ENCODE data around the gene ITPR1.

Gene ITPR1

DNA sequence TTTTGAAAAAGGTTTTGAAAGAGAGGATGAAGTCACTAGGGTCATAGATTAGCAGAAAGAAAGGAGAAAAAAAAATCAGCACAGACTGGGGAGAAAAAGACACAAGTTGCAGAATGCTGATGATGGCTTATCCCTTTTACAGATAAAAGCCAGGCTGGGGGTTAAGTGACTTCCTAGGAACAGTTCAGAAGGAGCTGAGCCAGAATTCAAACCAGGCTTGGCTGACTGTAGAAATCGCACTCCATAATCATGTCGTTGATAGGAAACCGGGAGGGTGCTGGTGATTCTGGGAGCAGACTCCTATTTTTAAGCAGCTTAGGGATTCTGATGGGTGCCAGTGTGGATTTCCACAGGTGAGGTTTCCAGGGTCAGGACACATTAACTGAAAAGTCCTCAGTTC lies 326.6 kb downstream of the ITPR1 start:
- no peak overlapping the region for H3K4me3 ChIP-seq (ENCODE audit: low read depth, low read length)

- H3K4me3 ChIP-seq (ENCODE audit: low read depth, low read length): no peak overlapping the region
These were observed 327.4 kb downstream of the ITPR1 start for GRCh38 chr3:4820296-4821121.

- H3K4me3 ChIP-seq (ENCODE audit: low read depth, low read length): no peak overlapping the region
These were observed 328.2 kb downstream of the ITPR1 start for GRCh38 chr3:4821338-4821737.

DNA sequence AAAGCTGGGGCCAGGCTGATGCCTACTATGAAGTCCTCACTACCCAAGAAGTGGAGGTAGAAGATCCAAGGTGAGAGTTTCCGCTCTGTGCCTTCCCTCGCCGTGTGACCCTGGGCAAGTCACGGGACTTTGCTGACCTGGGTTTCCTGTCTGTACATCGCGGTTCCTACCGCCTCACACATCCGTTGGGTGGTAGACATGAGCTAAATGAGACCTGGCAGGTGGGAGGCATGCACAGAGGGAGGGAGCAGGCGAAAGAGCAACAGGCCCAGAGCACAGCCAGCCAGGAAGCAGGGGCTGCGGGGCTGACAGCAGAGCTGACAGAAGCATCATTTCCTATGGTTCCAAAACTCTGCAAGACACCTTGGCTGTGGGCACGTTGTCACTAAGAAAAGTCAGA lies 328.8 kb downstream of the ITPR1 start:
- no peak overlapping the region for H3K4me3 ChIP-seq (ENCODE audit: low read depth, low read length)

DNA sequence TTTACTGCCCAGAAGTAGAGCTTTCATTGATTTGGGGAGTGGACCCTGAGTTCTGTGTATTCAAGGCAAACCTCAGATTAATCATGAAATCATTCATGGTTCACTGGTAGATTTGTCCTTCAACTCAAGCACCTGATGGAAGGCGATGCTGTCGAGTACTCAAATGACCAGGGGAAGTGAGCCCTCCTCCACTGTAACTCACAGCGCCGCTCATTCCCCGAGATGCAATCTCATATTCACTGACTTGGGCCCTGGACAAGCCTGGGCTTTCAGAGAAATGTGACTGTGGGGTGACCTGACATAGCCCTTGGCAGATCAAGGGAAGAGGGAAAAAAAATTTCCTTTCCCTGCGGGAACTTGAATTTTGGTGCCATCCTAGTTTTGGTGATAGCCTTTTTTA lies 329.4 kb downstream of the ITPR1 start:
- no peak overlapping the region for H3K4me3 ChIP-seq (ENCODE audit: low read depth, low read length)

DNA sequence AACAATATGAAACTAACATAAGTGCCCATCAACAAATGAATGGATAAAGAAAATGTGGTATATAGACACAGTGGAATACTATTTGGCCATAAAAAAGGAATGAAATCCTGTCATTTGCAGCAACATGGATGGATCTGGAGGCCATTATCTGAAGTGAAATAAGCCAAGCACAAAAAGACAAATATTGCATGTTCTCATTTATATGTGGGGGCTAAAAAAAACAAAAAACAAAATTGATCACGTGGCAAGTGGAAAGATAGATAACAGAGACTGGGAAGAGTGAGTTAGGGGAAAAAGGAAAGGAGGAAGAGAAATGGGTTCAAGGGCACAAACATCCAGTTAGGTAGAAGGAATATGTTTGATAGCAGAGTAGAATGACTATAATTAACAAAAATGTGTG lies 330.2 kb downstream of the ITPR1 start:
- H3K4me3 ChIP-seq (ENCODE audit: low read depth, low read length): no peak overlapping the region

GRCh38 chr3:4823986-4824925 lies 331.1 kb downstream of the ITPR1 start:
- no peak overlapping the region for H3K4me3 ChIP-seq (ENCODE audit: low read depth, low read length)

- no peak overlapping the region for H3K4me3 ChIP-seq (ENCODE audit: low read depth, low read length)
These were observed 331.8 kb downstream of the ITPR1 start for GRCh38 chr3:4824926-4825325.

- no peak overlapping the region for H3K4me3 ChIP-seq (ENCODE audit: low read depth, low read length)
These were observed 332.5 kb downstream of the ITPR1 start for GRCh38 chr3:4825436-4826236.

- no peak overlapping the region for H3K4me3 ChIP-seq (ENCODE audit: low read depth, low read length)
These were observed 333.3 kb downstream of the ITPR1 start for GRCh38 chr3:4826237-4827100.

DNA sequence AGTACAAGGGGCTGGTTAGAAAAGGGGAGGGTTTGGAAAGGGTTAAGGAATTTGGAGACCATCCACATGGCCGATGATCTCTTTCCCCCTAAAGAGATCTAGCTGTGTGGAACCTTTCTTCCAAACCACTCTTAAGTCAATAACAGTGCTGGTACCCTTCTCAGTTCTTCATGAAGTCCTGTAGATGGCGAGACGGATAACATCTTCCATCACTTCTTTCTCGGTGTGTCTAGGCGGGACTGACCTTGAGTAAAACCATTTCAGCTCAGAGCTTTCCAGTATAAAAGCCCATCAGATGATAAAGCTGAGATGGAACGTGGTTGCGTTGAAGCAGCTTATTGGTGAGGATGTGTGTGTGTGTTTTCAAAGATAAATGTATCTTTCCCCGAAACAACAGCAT lies 334.6 kb downstream of the ITPR1 start:
- no peak overlapping the region for H3K4me3 ChIP-seq (ENCODE audit: low read depth, low read length)

DNA sequence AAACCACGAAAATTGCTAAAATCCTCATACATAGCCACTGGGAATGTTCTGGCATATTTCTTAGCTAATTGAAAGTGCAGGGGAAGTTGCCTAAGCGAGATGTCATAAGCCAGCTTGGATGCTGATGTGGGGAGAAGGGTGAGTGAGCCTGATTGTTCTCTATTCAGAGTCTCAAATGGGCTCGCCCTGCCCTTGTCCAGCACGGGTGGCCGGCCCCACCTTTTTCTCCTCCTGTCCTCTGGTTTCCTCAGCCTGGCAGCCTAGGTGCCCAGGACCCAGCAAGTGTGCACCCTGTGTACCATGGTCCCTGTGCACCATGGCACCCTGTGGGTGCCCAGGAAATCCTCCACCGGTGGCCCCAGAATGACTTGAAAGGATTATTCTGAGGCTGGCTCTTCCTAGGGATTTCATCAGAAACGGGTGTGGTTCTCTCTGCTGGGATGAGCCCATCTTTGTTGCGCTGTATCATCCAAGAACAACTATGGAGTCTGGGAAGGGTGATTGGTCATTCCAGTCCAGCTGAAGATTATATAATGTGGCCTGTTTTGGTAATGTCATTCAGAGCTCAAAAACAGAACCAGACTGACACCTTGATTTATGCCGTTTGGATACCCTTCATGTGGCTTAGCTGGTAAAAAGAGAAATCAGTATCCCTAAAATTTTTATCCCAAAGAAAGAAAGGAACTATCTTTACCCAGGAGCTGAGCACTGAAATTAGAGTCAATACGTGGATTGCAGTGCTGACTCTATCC lies 335.3 kb downstream of the ITPR1 start:
- no peak overlapping the region for H3K4me3 ChIP-seq (ENCODE audit: low read depth, low read length)

DNA sequence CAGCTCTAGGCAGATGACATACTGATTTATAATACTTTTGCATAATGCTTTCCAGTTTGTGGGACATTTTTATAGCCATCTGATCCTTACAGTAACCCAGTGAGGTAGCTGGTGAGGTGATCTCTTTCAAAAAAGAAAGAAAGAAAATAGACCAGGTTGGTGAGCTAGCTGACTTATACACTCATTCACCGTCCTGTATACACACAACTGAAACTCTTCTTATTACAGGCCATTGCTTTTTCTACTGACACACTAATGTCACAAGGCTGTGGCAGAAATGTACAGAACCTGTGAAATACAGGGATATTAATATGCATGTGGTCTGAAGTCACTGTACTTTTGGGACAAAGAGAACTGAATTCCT lies 335.9 kb downstream of the ITPR1 start:
- H3K4me3 ChIP-seq (ENCODE audit: low read depth, low read length): no peak overlapping the region

DNA sequence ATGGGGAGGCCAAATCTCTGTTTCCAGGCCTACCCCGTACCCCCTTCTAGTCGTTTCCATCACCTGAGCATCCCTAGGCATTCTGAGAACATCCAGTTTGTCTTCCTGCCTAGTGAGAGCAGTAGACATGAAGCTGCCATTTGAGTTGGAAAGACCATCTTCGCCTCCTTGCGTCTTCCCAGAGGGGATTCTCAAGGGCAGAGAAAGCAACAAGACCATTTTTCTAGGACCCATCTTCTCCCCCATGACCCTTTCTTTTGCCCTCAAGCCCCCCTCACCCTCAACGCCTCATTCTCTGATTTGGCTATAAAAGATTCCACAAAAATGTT lies 337.4 kb downstream of the ITPR1 start:
- H3K4me3 ChIP-seq (ENCODE audit: low read depth, low read length): no peak overlapping the region

DNA sequence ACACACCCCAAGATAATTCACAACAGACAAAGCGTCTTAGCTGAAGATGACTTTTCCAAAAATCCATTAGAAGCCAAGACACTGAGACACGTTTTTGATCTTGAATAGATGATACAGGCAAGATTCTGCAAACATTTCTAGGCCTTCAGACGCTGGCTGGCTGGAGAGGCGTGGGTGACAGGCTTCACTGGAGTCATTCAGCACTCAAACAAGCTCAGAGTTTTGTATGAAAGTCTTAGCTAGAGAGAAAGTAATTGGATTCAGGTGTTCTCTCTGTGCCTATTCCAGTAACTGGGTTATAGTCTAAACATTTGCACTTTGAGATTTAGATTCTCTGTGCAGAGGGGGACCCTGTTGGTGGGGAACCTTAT lies 338.4 kb downstream of the ITPR1 start:
- H3K4me3 ChIP-seq (ENCODE audit: low read depth, low read length): no peak overlapping the region

GRCh38 chr3:4833471-4833870 lies 340.3 kb downstream of the ITPR1 start:
- no peak overlapping the region for H3K4me3 ChIP-seq (ENCODE audit: low read depth, low read length)

GRCh38 chr3:4834403-4834866 lies 341.3 kb downstream of the ITPR1 start:
- no peak overlapping the region for H3K4me3 ChIP-seq (ENCODE audit: low read depth, low read length)

- no peak overlapping the region for H3K4me3 ChIP-seq (ENCODE audit: low read depth, low read length)
These were observed 342.5 kb downstream of the ITPR1 start for GRCh38 chr3:4835616-4836043.

- H3K4me3 ChIP-seq (ENCODE audit: low read depth, low read length): no peak overlapping the region
These were observed 343.4 kb downstream of the ITPR1 start for GRCh38 chr3:4836516-4836915.
